Activated CD8-positive, alpha-beta memory T cell treated with anti-CD3 and anti-CD28 coated beads for 1 hour (primary cell): ENCODE results near the gene ETS1.

Experiments
- DNase-seq, 2 donors: peaks; one replicate each; pipeline ENCODE4 v3.0.0-alpha.2; 2020; ENCODE audit warnings: low read depth in 1 of 2; ENCODE audit errors: extremely low read depth in 1 of 2

ETS1 gene

GRCh38 chr11:128521682-128522054 is 65.7 kb downstream of the ETS1 start:
- DNase-seq: no peak

GRCh38 chr11:128520888-128521681 is 66.3 kb downstream of the ETS1 start:
- no peak for DNase-seq

- DNase-seq: no peak
Observed at GRCh38 chr11:128520206-128520887, 67.0 kb downstream of the ETS1 start.

GRCh38 chr11:128519338-128519737 is 68.0 kb downstream of the ETS1 start:
- DNase-seq: no peak

- DNase-seq: no peak
Observed at GRCh38 chr11:128518493-128519207, 68.7 kb downstream of the ETS1 start.

GRCh38 chr11:128517451-128518230 is 69.7 kb downstream of the ETS1 start:
- no peak for DNase-seq

- DNase-seq: no peak
Observed at GRCh38 chr11:128516886-128517285, 70.5 kb downstream of the ETS1 start.

- no peak for DNase-seq
Observed at GRCh38 chr11:128515826-128516778, 71.3 kb downstream of the ETS1 start.

- DNase-seq: no peak
Observed at GRCh38 chr11:128515086-128515485, 72.3 kb downstream of the ETS1 start.

GRCh38 chr11:128513915-128514681 is 73.3 kb downstream of the ETS1 start:
- DNase-seq: no peak

- DNase-seq: no peak
Observed at GRCh38 chr11:128512474-128512996, 74.8 kb downstream of the ETS1 start.

- no peak for DNase-seq
Observed at GRCh38 chr11:128511712-128512111, 75.6 kb downstream of the ETS1 start.

GRCh38 chr11:128509621-128510389 is 77.6 kb downstream of the ETS1 start:
- no peak for DNase-seq

- no peak for DNase-seq
Observed at GRCh38 chr11:128508770-128509510, 78.4 kb downstream of the ETS1 start.

- no peak for DNase-seq
Observed at GRCh38 chr11:128507936-128508335, 79.4 kb downstream of the ETS1 start.

GRCh38 chr11:128506999-128507611 is 80.3 kb downstream of the ETS1 start:
- no peak for DNase-seq

- no peak for DNase-seq
Observed at GRCh38 chr11:128506356-128506755, 81.0 kb downstream of the ETS1 start.
